NCI-H1105 treated with DMSO at 0.1 percent for 48 hours (cell line): ENCODE results near the gene BTBD10.
A peak's percentile ranks its signal among the peaks of the same experiment; 100 is the strongest.
"Not testable (repeated sequence)": the region's sequence is repeated elsewhere in the genome, so short reads cannot be mapped to it uniquely, and the experiment has no call there.

ENCODE experiments used
- DNase-seq: peaks from one replicate; lab custom pipeline; 2025; lab: John Stamatoyannopoulos, UW

The BTBD10 gene

DNA sequence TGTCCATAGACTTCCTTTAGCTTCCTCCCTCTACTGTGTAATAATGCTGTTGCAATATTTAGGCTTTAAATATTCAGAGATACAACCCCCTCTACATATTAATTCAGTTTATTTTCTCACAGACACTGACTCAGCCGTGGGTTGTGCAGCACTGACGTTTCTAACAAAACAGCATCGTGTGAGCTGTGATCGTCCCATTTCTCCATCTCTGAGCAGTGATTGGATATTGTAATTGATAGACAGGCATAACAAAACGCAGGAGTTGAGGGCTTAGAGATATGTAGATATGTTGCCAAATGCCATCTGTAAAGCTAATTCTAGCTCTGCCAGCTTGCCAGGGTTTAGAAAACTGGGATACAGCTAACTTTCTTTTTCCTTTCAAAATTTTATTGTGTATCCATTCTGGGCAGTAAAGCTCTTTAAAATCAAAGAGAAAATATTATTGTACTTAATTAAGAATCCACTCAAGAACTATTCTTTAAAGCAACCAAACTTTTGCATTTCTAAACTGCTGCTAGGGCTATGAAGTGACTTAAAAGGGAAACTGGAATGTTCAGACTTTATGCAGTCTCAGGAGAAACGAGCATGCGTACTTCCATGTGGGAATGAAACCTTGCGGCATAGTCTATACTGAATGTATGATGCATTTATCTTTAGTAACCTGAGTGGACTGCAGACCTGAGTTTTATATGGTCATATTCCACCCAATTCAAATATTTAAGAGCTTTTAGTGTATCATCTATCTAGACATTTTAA, 22.7 kb downstream of the BTBD10 start:
- DNase-seq: peak; percentile 4

DNA sequence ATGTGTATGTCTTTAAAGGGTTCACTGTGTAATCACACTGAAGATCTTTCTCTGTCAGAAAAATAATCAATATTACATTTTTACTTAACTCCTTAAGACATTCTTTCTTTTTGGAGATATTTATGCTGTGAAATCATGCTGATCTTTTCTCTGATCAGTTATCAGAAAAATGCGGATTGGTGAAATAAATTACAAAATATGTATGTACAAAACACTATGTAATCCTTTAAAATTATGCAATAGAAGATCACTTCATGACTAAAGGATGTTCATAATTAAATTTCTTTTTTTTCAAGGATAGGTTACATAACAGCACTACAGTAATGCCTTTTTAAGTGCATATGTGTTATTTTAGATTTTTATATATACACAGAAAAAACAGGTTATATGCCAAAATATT, 24.7 kb downstream of the BTBD10 start:
- DNase-seq: no peak

DNA sequence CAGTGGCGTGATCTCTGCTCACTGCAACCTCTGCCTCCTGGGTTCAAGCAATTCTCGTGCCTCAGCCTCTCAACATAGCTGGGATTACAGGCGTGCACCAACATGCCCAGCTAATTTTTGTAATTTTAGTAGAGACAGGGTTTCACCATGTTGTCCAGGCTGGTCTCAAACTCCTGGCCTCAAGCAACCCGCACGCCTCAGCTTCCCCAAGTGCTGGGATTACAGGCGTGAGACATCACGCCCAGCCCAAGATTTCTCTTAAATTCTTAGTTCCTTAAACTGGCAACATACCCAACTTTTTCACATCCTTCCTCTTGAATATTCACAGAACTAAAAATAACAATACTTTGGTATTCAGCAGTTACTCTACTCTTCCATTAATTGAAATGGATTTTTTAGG, 26.2 kb downstream of the BTBD10 start:
- DNase-seq: not testable (repeated sequence)

DNA sequence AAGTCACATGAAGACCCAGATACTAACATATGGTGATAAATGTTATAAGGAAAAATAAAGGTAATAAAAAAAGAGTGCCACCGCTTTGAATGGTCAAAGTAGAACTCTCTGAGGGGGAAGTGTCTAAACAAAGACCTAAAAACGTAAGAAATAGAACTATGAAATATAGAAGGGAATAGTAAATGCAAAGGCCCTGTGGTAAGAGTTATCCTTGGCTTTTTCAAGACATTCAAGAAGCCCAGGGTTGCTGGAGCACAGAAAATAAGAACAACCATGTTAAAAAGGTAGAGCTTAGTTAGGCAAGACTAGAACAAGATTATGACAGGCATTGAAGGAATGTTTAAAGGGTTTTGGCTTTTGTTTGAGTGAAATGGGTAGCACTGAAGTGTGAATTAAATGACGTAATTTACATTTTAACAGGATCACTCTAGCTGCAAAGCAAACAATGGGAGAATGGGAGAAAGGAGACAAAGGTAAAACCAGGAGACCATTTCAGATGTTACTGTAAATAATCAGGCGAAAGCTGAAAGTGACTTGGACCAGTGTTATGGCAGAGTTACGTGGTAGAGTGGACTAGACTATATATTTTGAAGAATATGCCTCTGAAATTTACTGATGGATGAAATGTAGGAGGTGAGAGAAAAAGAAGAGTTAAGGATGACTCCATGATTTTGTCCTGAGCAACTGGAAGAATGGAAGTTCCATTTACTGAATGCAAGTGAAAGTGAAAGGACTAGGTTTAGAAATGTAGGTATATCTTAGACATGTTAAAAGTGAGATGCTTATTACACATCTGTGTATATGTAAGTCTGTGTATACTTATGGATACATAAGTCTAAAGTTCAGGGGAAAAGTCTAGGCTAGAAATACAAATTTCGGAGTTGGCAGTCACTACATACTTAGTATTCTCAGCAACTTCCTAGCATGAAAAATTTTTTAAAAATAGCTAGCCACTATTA, 28.5 kb downstream of the BTBD10 start:
- no peak for DNase-seq

DNA sequence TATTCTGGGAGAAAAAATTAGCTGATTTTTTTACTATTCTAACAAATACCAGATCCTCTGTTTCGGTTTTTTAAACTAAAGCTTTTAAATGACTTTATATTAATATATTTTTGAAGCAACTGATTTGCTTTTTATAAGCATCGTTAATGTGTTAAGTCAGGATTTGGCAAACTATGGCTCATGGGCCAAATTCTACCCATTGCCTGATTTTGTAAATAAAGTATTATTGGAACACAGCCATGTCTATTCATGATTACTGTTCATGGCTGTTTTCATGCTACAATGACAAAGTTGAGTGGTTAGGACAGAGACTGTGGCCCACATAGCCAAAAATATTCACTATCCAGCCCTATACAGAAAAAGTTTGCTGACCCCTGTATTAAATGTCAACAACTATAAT, 29.6 kb downstream of the BTBD10 start:
- no peak for DNase-seq

DNA sequence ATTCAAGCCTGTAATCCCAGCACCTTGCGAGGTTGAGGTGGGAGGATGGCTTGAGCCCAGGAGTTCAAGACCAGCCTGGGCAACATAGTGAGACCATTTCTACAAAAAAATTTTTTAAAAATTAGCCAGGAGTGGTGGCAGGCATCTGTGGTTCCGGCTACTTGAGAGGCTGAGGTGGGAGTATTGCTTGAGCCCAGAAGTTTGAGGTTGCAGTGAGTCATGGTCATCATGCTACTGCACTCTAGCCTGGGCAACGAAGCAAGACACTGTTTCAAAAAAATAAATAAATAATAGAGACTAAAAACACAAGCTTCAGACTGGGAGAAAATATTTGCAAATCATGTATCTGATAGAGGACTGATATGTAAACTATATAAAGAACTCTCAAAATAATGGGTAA, 33.2 kb downstream of the BTBD10 start:
- DNase-seq: no peak

DNA sequence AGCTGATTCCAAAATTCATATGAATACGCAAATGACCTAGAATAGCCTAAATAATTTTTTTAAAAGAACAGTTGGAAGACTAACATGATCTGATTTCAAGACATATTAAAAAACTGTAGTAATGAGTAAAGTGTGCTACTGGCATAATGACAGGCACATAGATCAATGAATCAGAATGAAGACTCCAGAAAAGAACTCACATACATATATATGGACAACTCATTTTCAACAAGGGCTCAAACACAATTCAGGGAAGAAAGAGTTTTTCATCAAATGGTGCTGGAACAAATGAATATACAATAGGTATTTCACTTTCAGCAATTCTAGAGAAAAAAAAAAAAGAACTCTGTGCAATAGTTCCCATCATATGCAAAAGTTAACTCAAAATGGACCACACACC, 33.7 kb downstream of the BTBD10 start:
- no peak for DNase-seq

DNA sequence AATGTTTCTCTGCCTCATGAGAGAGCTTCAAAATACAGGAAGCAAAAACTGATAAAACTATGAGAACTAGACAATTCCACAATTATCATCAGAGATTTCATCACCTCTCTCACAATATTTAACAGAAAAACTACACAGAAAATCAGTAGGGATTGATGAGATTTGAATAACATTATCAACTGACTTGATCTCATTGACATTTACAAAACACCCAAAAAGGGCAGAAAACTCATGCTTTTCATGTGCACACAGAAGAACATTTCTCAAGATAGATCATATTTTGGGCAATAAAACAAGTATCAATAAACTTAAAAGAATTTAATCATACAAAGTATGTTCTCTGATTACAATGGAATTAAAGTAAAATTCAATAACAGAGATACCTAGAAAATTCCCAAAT, 35.6 kb downstream of the BTBD10 start:
- no peak for DNase-seq

DNA sequence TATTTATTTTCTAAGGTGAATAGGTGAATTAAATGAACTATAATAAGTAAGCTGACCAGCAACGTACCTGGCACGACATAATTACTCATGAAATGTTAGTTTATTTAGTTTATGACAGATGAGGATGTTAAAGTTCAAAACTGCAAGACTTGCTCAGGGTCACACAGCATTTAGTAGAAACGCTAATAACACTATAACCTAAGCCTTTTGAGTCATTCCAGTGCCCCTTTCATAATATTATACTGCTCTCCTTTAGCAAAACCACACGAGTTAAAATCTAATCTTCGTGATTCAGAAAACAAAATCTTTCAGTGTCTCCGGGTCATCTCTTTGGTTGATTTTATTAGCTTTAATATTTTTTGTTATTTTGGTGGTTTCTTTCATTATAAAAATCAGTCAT, 39.6 kb downstream of the BTBD10 start:
- DNase-seq: no peak

DNA sequence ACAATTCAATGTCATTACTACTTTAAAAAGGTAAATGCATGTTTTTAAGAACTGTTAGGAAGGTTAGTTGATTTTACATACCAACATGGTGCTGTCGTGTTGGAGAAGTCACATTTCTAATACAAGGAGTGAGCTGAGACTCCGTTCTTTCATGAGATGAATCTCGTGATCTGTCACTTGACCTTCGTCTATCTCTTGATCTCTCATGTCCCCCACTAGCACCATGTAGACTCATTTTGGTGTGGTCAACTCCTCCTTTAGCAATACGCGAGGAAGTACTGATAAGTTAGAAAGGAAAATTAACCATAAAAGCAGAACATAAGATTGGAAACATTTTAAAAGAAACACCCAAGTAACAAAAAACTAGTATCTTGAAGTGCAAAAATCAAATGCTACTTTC, 41.5 kb downstream of the BTBD10 start:
- DNase-seq: no peak

DNA sequence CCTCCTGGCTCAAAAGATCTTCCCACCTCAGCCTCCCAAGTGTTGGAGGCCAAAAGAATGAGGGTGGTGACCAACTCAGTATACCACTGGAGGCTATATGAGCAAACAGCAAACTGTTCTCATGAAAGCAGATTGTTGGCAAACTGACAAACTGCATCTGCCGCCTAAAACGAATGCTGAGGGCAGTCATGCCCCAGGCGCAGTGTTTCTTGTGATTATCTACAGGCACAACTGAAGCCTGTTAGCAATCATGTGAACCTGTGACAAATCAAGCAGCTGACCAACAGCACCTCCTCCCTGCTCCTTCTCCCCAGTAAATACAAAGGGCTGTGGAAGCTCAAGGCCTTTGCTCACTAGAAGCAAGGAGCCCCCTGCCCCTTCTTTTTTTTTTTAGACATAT, 47.8 kb downstream of the BTBD10 start:
- DNase-seq: no peak

DNA sequence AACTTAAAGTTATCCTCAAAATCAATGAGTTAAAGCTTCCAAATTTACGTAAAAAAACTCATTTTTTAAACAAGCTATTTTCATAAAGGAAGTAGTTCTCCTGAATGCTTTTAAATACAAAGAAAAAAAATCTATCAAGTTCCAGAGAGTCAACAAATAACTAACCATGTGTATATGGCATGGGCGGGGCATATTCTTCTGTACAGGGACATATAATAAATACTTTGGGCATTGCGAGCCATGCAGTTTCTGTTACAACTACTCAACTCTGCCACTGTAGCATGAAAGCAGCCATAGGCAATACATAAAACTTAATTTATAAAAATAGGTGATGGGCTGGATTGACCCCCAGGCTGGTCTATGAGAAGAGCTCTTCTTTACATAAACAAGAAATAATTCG, 57.8 kb downstream of the BTBD10 start:
- no peak for DNase-seq

DNA sequence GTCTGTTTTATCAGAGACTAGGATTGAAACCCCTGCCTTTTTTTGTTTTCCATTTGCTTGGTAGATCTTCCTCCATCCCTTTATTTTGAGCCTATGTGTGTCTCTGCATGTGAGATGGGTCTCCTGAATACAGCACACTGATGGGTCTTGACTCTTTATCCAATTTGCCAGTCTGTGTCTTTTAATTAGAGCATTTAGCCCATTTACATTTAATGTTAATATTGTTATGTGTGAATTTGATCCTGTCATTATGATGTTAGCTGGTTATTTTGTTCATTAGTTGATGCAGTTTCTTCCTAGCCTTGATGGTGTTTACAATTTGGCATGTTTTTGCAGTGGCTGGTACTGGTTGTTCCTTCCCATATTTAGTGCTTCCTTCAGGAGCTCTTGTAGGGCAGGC, 64.7 kb downstream of the BTBD10 start:
- not testable (repeated sequence) for DNase-seq

DNA sequence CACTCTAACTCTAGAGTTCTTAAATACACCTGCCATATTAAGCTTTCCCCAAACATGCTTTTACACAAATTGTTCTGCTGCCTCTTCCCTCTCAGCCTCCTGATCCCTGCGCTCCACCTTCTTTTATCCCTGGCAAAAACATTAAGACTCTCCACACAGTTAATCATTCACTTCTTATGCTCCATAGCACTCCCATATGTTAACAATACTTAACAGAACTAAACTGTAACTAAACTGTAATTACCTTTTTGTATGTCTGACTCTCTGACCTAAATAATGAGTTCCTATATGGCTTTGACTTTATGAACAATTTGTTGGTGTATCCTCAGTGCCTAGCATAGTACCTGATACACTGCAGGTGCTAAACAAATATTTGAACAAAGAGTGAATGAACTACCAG, 71.8 kb downstream of the BTBD10 start:
- DNase-seq: no peak

DNA sequence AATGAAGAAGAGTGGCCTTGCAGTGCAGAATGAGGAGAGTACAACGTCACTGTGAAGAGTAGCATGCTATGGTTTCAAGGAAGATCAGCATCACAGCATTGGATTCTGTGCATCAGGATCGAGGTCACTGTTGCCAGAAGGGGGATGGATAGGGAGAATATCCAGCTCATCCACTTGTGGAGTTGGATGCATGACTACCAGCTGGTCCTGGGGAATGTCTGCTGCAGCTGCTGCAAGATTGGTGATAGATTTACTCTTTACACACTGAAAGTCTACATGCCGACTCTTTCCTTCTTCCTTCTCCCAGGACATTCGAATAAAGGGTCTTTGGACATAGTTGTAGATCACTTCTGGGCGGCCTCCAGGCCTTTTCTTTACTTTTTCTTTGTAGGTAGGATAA, 74.3 kb downstream of the BTBD10 start:
- no peak for DNase-seq

DNA sequence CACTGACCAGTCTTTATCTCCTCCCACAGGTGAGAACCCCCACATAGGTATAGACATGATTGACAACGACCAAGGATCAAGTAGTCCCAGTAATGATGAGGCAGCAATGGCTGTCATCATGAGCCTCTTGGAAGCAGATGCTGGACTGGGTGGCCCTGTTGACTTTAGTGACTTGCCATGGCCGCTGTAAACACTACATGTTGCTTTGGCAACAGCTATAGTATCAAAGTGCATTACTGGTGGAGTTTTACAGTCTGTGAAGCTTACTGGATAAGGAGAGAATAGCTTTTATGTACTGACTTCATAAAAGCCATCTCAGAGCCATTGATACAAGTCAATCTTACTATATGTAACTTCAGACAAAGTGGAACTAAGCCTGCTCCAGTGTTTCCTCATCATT, 76.5 kb downstream of the BTBD10 start:
- no peak for DNase-seq

DNA sequence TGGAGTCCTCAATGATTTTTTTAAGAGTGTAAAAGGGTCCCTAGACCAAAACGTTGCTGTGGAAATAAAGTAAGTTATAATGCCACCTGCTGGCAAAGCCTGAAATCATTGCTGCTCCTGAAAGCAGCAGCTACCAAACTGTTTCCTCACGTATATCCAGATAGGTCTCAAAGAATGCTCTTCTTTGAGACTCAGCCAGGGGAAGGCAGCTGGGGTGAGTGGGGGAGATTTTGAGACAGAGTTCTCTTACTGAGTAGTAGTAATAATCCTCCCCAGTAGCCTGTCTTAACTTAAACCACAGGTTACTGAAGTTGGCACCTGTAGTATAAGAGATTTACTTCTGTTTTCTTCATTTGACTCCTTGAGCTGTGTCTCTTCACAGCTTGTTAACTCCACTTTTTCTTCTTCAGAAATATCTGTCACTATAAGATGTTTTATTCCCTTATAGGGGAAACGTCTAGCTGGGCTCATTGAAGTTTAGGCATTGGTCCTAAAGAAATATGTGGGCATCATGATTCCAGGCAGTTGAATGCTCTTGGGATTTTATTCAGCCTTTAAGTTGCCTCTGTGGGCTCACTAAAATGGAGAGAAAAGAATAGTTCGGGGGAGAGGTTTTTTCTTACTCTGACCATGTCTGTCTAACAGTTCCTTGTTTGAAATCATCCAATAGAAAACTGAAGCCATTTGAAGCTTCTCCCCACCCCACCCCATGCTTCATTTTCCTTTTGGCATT, 77.9 kb downstream of the BTBD10 start:
- DNase-seq: peak; percentile 72

DNA sequence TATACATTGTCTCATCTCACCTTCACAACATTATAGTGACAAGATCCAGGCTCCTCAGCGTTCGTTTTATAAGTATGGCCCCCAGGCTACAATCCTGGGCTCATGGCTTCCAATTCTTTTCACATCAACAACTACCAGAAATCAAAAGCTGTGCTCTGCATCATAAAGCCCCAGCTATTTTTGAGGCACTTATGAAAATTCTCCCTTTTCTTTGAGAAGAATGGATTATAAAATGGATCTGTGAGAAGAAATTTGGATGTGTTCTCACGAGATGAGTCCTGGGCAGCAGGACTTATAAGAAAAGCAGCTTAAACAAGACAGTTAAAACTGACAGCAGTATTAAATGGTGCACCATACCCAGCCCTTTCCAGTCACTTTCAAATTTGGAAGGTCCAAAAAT, 80.3 kb downstream of the BTBD10 start:
- DNase-seq: no peak

DNA sequence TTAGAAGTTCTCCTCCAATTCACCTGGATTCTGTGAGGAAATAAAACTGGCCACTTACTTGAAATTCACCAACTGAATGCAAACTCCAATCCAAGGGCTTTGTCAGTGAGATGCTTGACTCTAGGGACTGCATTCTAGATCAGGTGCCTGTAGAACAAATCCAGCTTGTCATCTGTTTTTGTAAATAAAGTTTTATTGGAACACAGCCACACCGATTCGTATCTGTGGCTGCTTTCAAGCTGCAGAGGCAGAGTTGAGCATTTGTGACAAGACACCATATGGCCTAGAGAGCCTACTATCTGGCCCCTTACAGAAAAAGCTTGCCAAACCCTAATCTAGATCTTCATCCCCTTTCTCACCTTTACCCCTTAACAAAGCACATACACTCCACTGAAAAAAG, 82.3 kb downstream of the BTBD10 start:
- DNase-seq: no peak

DNA sequence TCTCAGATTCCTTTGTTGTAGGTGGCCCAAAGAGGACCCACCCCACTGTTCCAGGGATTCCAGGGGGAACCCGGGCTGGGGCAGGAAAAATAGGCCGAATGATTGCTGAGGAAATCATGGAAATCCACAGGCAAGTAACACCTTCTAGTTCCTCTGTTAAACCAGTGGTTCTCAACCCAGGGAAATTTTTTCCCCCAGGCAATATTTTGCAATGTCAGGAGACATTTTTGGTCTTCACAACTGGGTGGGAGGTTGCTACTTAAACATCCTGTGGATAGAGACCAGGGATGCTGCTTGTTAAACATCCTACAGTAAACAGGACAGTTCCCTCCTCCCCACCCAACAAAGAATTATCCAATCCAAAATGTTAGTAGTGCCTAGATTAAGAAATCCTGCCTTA, 84.7 kb downstream of the BTBD10 start:
- DNase-seq: no peak

DNA sequence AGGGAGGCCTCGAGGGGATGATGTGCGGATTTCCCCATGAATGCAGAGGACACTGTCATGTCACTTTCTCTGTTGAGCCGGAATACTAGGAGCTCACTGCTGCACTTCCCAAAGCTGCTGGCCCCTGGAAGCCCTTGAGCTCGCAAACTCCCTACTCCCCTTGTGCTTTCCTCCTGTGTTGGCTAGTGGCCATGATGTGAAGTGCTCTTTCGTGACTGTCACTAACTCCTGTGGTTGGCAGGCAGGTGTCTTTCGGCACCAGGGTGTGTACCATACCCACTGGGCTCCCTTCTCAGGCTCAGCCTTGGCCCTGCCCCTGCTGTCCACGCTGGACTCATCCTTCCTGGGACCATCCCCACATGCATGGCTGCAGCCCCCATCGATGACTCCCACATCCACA, 86.2 kb downstream of the BTBD10 start:
- DNase-seq: peak; percentile 9

DNA sequence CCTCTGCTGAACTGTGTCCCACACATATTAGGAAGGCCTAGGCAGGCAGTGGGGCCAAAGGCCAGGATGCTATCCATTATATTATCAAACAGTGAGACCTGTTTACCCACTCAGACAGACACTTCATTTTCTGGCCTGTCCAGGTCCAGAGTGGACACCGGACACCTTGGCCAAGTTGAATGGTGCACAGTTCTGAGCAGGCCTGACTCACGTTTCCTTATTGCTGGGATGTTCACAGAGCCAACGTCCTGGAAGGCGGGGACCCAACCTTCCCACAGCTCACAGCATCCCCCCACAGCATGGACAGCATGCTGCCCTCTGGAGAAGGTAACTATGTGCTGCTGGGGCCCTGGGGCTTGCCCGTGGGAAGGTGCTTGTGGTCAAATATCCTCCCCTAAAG, 86.6 kb downstream of the BTBD10 start:
- no peak for DNase-seq

DNA sequence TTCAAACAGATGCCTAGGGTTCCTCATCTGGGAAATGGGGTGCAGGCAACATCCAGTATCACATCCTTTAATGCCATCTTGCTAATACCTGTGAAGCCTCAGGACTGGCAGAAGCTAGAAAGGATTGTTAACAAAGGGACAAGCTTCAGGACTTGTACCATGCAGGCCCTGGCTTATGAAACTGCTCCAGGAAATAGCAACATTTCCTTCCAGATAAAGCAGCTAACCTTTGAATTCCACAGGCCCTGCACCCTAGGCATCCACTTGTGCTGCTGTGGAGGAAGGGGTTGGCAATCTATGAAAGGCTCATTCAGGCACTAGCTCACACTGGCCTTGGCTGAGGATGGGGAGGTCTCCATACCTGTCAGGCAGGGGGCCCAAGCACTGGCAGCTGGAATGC, 87.2 kb downstream of the BTBD10 start:
- DNase-seq: no peak
